COLO668 (cell line): ENCODE measurements around the gene IL36B.

ENCODE experiments used
- DNase-seq: peaks from one replicate; lab custom pipeline; 2025; ENCODE audit not compliant: unreplicated experiment; lab: John Stamatoyannopoulos, UW

The IL36B gene

GRCh38 chr2:113076954-113077669, 24.4 kb upstream of the IL36B start:
- no peak for DNase-seq

DNA sequence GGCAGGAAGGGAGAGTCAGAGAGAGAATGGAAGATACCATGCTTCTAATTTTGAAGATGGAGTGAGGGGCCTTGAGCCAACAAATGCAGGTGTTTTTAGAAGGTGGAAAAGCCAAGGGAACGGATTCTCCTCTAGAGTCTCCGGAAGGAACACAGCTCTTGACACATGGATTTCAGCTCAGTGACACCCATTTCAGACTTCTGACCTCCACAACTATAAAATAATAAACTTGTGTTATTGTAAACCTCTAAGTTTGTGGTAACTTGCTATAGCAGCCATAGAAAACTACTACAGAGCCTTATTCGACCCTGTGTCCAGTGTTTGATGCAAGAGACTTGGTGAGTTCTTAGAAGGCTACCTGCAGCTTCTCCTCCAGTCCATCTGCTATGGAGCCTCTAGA, 22.9 kb upstream of the IL36B start:
- no peak for DNase-seq

- DNase-seq: no peak
Measured at GRCh38 chr2:113075030-113075429, 22.4 kb upstream of the IL36B start.

- DNase-seq: no peak
Measured at GRCh38 chr2:113073325-113073834, 20.7 kb upstream of the IL36B start.

DNA sequence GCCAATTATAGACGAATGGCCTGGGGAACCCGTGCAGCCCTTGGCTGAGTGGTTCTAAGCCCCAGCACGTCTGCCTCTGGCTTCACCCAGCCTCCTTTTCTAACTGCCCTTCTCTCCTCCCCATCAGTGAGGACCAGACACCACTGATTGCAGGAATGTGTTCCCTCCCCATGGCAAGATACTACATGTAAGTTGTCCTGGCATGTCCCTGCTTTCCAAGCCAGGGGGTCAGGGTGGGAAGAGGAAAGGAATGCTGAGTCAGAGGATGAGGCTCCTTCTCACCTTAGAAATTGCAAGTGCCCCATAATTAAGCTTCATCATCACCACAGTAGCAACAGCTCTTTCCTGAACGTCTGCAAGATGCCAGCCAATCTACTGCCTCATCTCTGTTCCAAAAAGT, 19.9 kb upstream of the IL36B start:
- DNase-seq: no peak

DNA sequence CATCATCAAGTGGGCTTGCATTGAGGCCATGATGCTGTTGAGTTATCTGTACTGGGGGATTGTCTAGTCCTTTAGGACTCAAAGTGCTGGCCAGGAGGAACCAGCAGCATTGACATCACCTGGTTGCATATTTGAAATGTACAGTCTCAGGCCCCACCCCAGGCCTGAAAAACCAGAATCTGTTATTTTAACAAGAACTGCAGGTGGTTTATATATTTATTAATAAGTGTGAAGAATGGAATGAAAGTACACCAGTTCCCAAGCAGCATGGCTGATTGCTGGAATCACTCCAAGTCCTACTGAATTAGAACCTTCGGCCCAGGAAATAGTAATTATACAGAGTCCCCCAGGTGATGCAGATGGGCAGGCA, 17.9 kb upstream of the IL36B start:
- no peak for DNase-seq

DNA sequence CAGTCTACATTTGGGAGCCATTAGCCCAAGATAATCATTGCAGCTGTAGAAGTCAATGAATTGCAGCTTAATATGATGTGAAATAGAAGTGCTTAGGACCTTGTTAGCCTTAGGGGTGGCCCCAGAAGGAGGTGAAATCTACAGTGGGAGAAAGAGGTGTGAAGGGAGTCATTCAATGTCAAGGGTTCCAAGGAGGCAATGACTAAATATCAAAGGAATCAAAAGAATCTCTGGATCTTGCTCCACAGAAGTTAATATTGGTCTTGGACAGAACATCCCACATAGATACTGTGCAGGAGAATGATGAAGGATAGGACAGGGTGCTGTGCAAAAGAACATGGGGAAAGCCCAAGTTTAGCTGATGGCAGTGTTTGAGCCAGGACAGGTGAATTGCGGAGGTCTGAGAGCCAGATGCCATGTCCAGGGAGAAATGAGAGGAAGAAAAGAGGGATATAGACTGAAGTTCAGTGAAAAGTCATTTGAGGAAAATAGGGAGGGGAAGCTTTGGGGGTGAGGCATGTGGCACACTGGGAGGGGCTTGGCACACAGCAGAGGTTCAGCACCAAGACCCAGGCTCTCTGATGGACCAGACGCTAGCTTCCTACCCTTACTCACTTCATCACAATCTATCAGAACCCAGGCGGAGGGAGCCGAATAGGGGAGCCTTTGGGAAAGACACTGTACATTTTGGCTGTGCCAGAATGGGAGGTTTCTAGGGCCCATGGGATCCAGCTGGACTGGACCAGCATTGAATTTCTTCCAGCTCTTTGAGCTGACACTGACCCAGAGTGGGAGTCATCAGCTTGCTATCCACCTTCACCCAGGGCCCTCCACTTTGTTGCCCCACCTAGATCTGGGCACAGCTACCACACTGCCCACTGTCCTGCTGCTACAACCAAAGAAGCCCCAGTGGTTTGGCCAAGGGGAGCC, 17.3 kb upstream of the IL36B start:
- DNase-seq: no peak

- no peak for DNase-seq
Measured at GRCh38 chr2:113068706-113069485, 16.2 kb upstream of the IL36B start.

GRCh38 chr2:113068249-113068648, 15.6 kb upstream of the IL36B start:
- no peak for DNase-seq

GRCh38 chr2:113067681-113068080, 15.0 kb upstream of the IL36B start, which contains the start of gene IL1F10:
Gene IL1F10, plus strand, starts transcription at chr2:113067970. Its CDS starts 4,769 bp downstream, at chr2:113072739.
- DNase-seq: no peak

- no peak for DNase-seq
Measured at GRCh38 chr2:113064898-113065297, 12.2 kb upstream of the IL36B start.

DNA sequence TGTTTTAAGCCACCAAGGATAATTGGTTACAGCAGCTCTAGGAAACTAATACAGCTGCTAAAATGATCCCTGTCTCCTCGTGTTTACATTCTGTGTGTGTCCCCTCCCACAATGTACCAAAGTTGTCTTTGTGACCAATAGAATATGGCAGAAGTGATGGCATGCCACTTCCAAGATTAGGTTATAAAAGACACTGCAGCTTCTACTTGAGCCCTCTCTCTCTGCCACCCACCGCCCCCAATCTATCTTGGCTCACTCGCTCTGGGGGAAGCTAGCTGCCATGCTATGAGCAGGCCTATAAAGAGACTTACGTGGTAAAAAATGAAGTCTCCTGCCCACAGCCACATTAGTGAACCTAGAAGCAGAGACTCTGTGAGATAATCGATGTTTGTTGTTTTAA, 11.6 kb upstream of the IL36B start:
- DNase-seq: no peak

GRCh38 chr2:113061896-113062770, 9.5 kb upstream of the IL36B start:
- DNase-seq: no peak

GRCh38 chr2:113061241-113061640, 8.6 kb upstream of the IL36B start:
- DNase-seq: no peak

DNA sequence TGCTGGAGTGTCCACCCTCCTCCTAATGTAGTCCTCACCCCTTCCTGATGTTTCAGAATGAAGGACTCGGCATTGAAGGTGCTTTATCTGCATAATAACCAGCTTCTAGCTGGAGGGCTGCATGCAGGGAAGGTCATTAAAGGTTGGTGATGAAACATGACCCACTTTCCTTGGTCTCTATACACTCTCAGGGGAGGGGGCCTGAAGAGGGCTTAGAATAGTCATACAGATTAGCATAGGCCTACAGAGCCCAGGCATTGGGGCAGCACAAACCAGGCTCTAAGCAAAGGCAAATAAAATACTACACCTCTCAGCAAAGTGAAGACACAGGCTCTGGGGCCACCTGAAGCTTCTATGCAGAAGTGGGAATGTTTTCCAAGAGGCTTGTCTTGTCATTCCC, 8.1 kb upstream of the IL36B start:
- no peak for DNase-seq

GRCh38 chr2:113060396-113060795, 7.7 kb upstream of the IL36B start:
- no peak for DNase-seq

DNA sequence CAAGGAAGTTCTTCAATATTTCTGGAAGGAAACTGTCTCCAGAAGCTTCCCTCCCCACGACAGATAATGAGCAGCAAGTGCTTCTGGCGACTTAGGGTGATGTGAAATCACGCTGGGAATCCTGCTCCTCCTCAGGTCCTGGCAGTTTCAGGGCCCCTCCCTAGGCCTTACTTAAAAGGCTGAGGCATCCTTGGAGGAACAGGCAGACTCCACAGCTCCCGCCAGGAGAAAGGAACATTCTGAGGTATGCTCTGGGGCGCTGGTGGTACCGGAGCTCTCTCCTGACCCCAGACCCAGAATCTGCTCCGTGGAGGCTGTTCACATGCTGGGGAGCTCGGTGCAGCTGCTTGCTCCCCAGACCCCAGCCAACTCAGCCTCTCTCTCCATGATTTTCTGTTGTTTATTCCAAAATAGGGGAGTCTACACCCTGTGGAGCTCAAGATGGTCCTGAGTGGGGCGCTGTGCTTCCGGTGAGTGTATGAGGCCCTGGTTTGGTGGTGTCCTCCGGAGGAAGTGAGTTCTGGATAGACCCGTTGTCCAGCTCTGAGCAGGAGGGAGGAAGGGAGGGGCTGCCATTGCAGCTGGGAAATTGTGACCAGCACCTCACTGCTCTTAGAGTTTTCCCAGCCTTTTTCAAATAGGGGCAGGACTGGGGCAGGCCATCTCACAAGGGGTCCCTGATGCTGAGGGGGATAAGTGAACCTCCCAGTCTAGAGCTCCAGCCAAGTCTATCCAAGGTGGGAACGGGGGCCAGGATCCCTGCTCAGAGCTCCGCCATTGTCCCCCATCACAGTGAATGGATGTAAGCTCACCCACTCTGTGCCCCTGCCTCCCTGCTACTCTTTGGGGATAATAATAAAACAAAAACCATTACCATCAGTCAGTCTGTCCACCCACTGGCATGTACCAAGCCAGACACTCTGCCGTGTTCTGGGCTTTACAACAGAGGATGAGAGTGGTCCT, 6.6 kb upstream of the IL36B start, which contains the start of gene IL36RN:
IL36RN (plus strand) TSS at position 201 of the 963 bp plus-strand sequence; CDS start at position 442, 241 bp downstream.
- DNase-seq: no peak

DNA sequence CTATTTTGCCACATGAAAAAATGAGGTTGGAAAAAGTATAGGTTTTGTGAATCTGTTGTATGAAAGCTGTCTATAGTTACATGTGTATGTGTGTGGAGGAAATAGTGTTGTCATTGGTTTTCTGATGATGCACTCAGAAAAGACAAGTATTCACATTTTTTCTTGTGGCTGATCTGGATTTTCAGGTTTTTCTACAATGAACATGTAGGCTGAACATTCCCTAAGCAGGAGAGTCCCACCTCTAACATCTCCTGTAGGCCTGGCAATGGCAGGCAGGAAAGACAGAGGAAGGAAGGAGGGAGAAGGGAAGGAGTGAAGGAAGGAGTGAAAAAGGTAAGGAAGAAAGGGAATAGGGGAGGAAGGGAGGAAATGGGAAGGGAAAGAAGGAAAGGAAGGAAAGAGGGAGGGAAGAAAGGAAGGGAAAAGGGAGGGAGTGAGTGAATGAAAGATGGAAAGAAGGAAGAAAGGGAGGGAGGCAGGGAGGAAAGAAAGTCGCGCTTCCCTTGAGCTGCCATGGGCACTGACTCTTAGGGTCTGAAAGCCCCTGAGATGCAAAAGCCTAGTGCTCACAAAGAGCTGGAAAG, 5.8 kb upstream of the IL36B start:
- no peak for DNase-seq

DNA sequence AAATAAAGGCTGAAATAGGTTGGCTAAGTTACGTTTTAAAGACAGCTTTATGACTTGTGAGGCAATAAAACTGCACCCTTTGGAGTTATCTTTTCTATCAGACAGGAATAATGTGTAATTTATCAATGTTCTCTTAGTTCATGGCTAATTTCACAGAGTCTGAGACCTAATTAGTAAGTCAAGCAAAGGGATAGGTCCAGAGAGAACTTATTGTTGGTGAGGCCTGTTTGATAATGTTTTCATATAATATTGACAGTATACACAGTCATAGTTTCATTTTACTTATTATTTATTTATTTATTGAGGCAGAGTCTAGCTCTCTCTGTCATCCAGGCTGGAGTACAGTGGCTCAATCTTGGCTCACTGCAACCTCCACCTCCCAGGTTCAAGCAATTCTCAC, 4.5 kb upstream of the IL36B start:
- no peak for DNase-seq
